Activated naive CD8-positive, alpha-beta T cell treated with anti-CD3 and anti-CD28 coated beads for 36 hours (primary cell): ENCODE measurements around the gene BCAS3. TPM values are rescaled to one million over a fixed set of nuclear protein-coding genes. Genes with fewer than 3 reads are reported as not detected.

Experiments
- DNase-seq: peaks from one replicate; pipeline ENCODE4 v3.0.0; 2021
- H3K27ac Mint-ChIP-seq: one replicate; pipeline ENCODE4 v1.8.0; 2022; ENCODE audit warnings: mild to moderate bottlenecking, moderate library complexity, mixed read lengths
- H3K27me3 Mint-ChIP-seq: one replicate; pipeline ENCODE4 v1.8.0; 2022; ENCODE audit warnings: mild to moderate bottlenecking, mixed read lengths
- H3K36me3 Mint-ChIP-seq: one replicate; pipeline ENCODE4 v1.8.0; 2021; ENCODE audit warnings: mild to moderate bottlenecking, mixed read lengths
- H3K4me1 Mint-ChIP-seq: one replicate; pipeline ENCODE4 v1.8.0; 2021; ENCODE audit warnings: mixed read lengths
- H3K4me3 Mint-ChIP-seq: one replicate; pipeline ENCODE4 v1.8.0; 2022; ENCODE audit warnings: mild to moderate bottlenecking, moderate library complexity, mixed read lengths
- H3K9me3 Mint-ChIP-seq: one replicate; pipeline ENCODE4 v1.8.0; 2022; ENCODE audit warnings: mixed read lengths
- total RNA-seq, 2 experiments: library from RNA; stranded (reverse); gene quantifications; one replicate each; pipeline ENCODE4 v1.2.3, GENCODE V29; 2021

BCAS3 gene
- total RNA-seq, 2 experiments from 2014 or later: 4.9 to 7.0 TPM

- DNase-seq: no peak
- no peaks in the 10 kb centered on the region for H3K9me3 Mint-ChIP-seq
- H3K27me3 Mint-ChIP-seq: no peaks in the 10 kb centered on the region
- H3K36me3 Mint-ChIP-seq: no peaks in the 10 kb centered on the region
- H3K4me3 Mint-ChIP-seq: no peak overlapping the region
- no peaks in the 10 kb centered on the region for H3K4me1 Mint-ChIP-seq
- no peak overlapping the region for H3K27ac Mint-ChIP-seq
These were observed 655.5 kb downstream of the BCAS3 start for GRCh38 chr17:61333136-61333535.

- Mint-ChIP-seq H3K27me3 (no peaks in the 10 kb centered on the region), H3K4me1 (no peaks in the 10 kb centered on the region), H3K4me3 (no peak overlapping the region), H3K36me3 (no peaks in the 10 kb centered on the region), H3K9me3 (no peaks in the 10 kb centered on the region), H3K27ac (no peak overlapping the region)
- no peak for DNase-seq
These were observed 657.0 kb downstream of the BCAS3 start for GRCh38 chr17:61334673-61335072.

GRCh38 chr17:61335105-61335844 is 657.6 kb downstream of the BCAS3 start:
- Mint-ChIP-seq H3K4me3 (no peak overlapping the region), H3K9me3 (no peaks in the 10 kb centered on the region), H3K27ac (no peak overlapping the region), H3K27me3 (no peaks in the 10 kb centered on the region), H3K4me1 (no peaks in the 10 kb centered on the region), H3K36me3 (no peaks in the 10 kb centered on the region)
- DNase-seq: no peak

GRCh38 chr17:61335845-61336655 is 658.4 kb downstream of the BCAS3 start:
- no peaks in the 10 kb centered on the region for H3K4me1 Mint-ChIP-seq
- no peak for DNase-seq
- H3K36me3 Mint-ChIP-seq: no peaks in the 10 kb centered on the region
- no peaks in the 10 kb centered on the region for H3K9me3 Mint-ChIP-seq
- H3K27me3 Mint-ChIP-seq: no peaks in the 10 kb centered on the region
- no peak overlapping the region for H3K27ac Mint-ChIP-seq
- H3K4me3 Mint-ChIP-seq: no peak overlapping the region

- no peaks in the 10 kb centered on the region for H3K36me3 Mint-ChIP-seq
These were observed 659.6 kb downstream of the BCAS3 start for GRCh38 chr17:61337290-61337689.

GRCh38 chr17:61338000-61338798 is 660.5 kb downstream of the BCAS3 start:
- Mint-ChIP-seq H3K9me3 (no peaks in the 10 kb centered on the region), H3K27me3 (no peaks in the 10 kb centered on the region), H3K27ac (no peak overlapping the region), H3K36me3 (no peaks in the 10 kb centered on the region), H3K4me1 (no peaks in the 10 kb centered on the region), H3K4me3 (no peak overlapping the region)
- DNase-seq: no peak

More at GRCh38 chr17:61337290-61337689, 659.6 kb downstream of the BCAS3 start:
- Mint-ChIP-seq H3K4me1 (no peaks in the 10 kb centered on the region), H3K4me3 (no peak overlapping the region), H3K27ac (no peak overlapping the region), H3K27me3 (no peaks in the 10 kb centered on the region), H3K9me3 (no peaks in the 10 kb centered on the region)
- no peak for DNase-seq

GRCh38 chr17:61338874-61339478 is 661.3 kb downstream of the BCAS3 start:
- Mint-ChIP-seq H3K4me1 (no peaks in the 10 kb centered on the region), H3K4me3 (no peak overlapping the region), H3K36me3 (no peaks in the 10 kb centered on the region), H3K27me3 (no peaks in the 10 kb centered on the region), H3K27ac (no peak overlapping the region), H3K9me3 (no peaks in the 10 kb centered on the region)
- no peak for DNase-seq

GRCh38 chr17:61340431-61341209 is 663.0 kb downstream of the BCAS3 start:
- no peaks in the 10 kb centered on the region for H3K36me3 Mint-ChIP-seq
- H3K27ac Mint-ChIP-seq: no peak overlapping the region
- H3K4me1 Mint-ChIP-seq: no peaks in the 10 kb centered on the region
- no peak overlapping the region for H3K4me3 Mint-ChIP-seq
- H3K9me3 Mint-ChIP-seq: no peaks in the 10 kb centered on the region
- H3K27me3 Mint-ChIP-seq: no peaks in the 10 kb centered on the region
- no peak for DNase-seq

- H3K9me3 Mint-ChIP-seq: no peaks in the 10 kb centered on the region
- no peak for DNase-seq
- H3K4me1 Mint-ChIP-seq: no peaks in the 10 kb centered on the region
- no peak overlapping the region for H3K27ac Mint-ChIP-seq
- H3K27me3 Mint-ChIP-seq: no peaks in the 10 kb centered on the region
- H3K36me3 Mint-ChIP-seq: no peaks in the 10 kb centered on the region
- no peak overlapping the region for H3K4me3 Mint-ChIP-seq
These were observed 665.9 kb downstream of the BCAS3 start for GRCh38 chr17:61343576-61343975.

GRCh38 chr17:61345061-61345460 is 667.4 kb downstream of the BCAS3 start:
- H3K36me3 Mint-ChIP-seq: no peaks in the 10 kb centered on the region
- H3K27me3 Mint-ChIP-seq: no peaks in the 10 kb centered on the region
- no peak overlapping the region for H3K4me3 Mint-ChIP-seq
- no peak overlapping the region for H3K27ac Mint-ChIP-seq
- H3K9me3 Mint-ChIP-seq: no peaks in the 10 kb centered on the region
- H3K4me1 Mint-ChIP-seq: no peaks in the 10 kb centered on the region
- DNase-seq: no peak

- Mint-ChIP-seq H3K27ac (no peak overlapping the region), H3K4me1 (no peaks in the 10 kb centered on the region), H3K27me3 (no peaks in the 10 kb centered on the region), H3K4me3 (no peak overlapping the region), H3K9me3 (no peaks in the 10 kb centered on the region), H3K36me3 (no peaks in the 10 kb centered on the region)
- DNase-seq: no peak
These were observed 668.4 kb downstream of the BCAS3 start for GRCh38 chr17:61345825-61346666.

GRCh38 chr17:61349350-61349749 is 671.7 kb downstream of the BCAS3 start:
- Mint-ChIP-seq H3K4me1 (no peaks in the 10 kb centered on the region), H3K4me3 (no peak overlapping the region), H3K9me3 (no peaks in the 10 kb centered on the region)

GRCh38 chr17:61351745-61352407 is 674.2 kb downstream of the BCAS3 start:
- Mint-ChIP-seq H3K4me1 (no peaks in the 10 kb centered on the region), H3K27me3 (no peaks in the 10 kb centered on the region), H3K36me3 (no peaks in the 10 kb centered on the region), H3K9me3 (no peaks in the 10 kb centered on the region), H3K4me3 (no peak overlapping the region), H3K27ac (no peak overlapping the region)
- DNase-seq: no peak

More at GRCh38 chr17:61349350-61349749, 671.7 kb downstream of the BCAS3 start:
- DNase-seq: no peak
- no peaks in the 10 kb centered on the region for H3K36me3 Mint-ChIP-seq
- no peak overlapping the region for H3K27ac Mint-ChIP-seq
- H3K27me3 Mint-ChIP-seq: no peaks in the 10 kb centered on the region
